ENCODE results near the gene LRP5.

Gene LRP5

DNA sequence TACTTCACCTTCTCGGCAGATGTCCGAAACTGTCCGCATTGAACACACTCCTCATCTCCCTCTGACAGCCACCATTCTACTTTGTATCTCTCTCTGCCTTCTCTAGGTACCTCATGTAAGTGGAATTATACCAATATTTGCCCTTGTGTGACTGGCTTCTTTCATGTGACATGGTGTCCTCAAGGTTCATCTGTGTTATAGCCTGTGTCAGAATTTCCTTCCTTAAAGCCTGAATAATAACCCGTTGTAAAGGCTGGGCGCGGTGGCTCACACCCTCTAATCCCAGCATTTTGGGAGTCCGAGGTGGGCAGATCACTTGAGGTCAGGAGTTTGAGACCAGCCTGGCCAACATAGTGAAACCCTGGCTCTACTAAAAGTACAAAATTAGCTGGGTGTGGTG, 107.8 kb downstream of the LRP5 start:
- Histone ChIP-seq H3K79me2 (ENCODE audit: insufficient read depth, low read length) (no peaks in the 10 kb centered on the region), H3K4me3 (ENCODE audit: insufficient read depth, low read length, poor library complexity, severe bottlenecking) (no peak overlapping the region), H3K4me2 (ENCODE audit: low read depth, low read length, poor library complexity, severe bottlenecking) (no peak overlapping the region), H3K9me2 (replicated peaks; ENCODE audit: insufficient read depth, low read length) (no peaks in the 10 kb centered on the region), H2AFZ (ENCODE audit: low read depth, low read length, severe bottlenecking) (no peak overlapping the region), H3K27me3 (ENCODE audit: low read length) (no peaks in the 10 kb centered on the region), H3F3A (ENCODE audit: insufficient read depth) (no peaks in the 10 kb centered on the region), H3K9me3 (ENCODE audit: insufficient read depth, low read length) (no peaks in the 10 kb centered on the region), H4K20me1 (ENCODE audit: low read depth, low read length) (no peaks in the 10 kb centered on the region), H3K36me3 (ENCODE audit: low read length) (no peaks in the 10 kb centered on the region), H3K9ac (ENCODE audit: low read length) (no peak overlapping the region), H3K27ac (ENCODE audit: low read depth, low read length) (no peak overlapping the region)
- TF ChIP-seq, protein P1, sequence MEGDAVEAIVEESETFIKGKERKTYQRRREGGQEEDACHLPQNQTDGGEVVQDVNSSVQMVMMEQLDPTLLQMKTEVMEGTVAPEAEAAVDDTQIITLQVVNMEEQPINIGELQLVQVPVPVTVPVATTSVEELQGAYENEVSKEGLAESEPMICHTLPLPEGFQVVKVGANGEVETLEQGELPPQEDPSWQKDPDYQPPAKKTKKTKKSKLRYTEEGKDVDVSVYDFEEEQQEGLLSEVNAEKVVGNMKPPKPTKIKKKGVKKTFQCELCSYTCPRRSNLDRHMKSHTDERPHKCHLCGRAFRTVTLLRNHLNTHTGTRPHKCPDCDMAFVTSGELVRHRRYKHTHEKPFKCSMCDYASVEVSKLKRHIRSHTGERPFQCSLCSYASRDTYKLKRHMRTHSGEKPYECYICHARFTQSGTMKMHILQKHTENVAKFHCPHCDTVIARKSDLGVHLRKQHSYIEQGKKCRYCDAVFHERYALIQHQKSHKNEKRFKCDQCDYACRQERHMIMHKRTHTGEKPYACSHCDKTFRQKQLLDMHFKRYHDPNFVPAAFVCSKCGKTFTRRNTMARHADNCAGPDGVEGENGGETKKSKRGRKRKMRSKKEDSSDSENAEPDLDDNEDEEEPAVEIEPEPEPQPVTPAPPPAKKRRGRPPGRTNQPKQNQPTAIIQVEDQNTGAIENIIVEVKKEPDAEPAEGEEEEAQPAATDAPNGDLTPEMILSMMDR (IDR thresholded peaks at IDR 0.05; ENCODE audit: insufficient read depth, low read length, poor library complexity, severe bottlenecking), result no peak
- TF ChIP-seq EZH2phosphoT487 (conservative IDR thresholded peaks at IDR 0.05; ENCODE audit: low read length), result no peak

DNA sequence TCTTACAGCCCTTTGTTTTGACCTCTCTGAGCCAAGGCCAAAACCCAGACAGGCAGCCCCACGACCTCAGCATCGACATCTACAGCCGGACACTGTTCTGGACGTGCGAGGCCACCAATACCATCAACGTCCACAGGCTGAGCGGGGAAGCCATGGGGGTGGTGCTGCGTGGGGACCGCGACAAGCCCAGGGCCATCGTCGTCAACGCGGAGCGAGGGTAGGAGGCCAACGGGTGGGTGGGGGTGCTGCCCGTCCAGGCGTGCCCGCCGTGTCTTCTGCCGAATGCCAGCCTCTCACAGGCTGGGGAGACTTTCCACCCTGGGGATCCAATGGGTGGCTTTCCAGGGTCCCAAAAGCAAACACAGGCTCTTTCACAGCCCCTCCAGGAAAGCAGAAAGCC, 111.1 kb downstream of the LRP5 start:
- Histone ChIP-seq H3K79me2 (ENCODE audit: insufficient read depth, low read length) (no peaks in the 10 kb centered on the region), H3K27ac (ENCODE audit: low read depth, low read length) (no peak overlapping the region), H4K20me1 (ENCODE audit: low read depth, low read length) (no peaks in the 10 kb centered on the region), H3K4me2 (ENCODE audit: low read depth, low read length, poor library complexity, severe bottlenecking) (no peak overlapping the region), H3K9ac (ENCODE audit: low read length) (no peak overlapping the region), H3K9me2 (replicated peaks; ENCODE audit: insufficient read depth, low read length) (no peaks in the 10 kb centered on the region), H3K9me3 (ENCODE audit: insufficient read depth, low read length) (no peaks in the 10 kb centered on the region), H3K36me3 (ENCODE audit: low read length) (no peaks in the 10 kb centered on the region), H3K27me3 (ENCODE audit: low read length) (no peaks in the 10 kb centered on the region), H2AFZ (ENCODE audit: low read depth, low read length, severe bottlenecking) (no peak overlapping the region), H3K4me3 (ENCODE audit: insufficient read depth, low read length, poor library complexity, severe bottlenecking) (no peak overlapping the region), H3F3A (ENCODE audit: insufficient read depth) (no peaks in the 10 kb centered on the region)
- TF ChIP-seq, protein P1 (IDR thresholded peaks at IDR 0.05; ENCODE audit: insufficient read depth, low read length, poor library complexity, severe bottlenecking), result no peak
- no peak for TF ChIP-seq EZH2phosphoT487 (conservative IDR thresholded peaks at IDR 0.05; ENCODE audit: low read length)

DNA sequence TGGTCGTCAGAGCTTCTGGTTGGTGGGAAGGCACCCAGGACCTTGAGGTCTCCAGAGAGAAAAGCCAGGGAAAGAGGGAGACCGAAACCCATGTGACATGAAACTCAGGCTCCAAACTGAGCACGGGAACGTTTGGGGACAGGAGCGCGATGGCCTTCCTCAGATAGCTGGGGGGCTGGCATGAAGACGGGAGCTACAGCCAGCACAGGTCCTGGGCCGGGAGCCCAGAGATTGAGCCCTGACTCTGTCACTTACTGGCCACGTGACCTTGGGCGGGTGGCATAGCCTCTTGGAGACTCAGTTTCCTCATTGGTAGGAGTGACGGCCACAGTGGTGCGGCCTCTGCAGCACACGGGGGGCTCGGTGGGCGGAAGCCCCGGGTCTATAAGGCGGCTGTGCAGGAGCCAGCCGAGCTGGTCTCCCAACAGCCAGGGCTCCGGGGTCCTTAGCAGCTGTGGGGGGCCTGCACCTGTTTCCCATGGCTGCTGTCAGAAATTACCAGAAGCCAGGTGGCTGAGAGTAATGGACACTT, 111.8 kb downstream of the LRP5 start:
- H3K36me3 ChIP-seq (ENCODE audit: low read length), result no peaks in the 10 kb centered on the region
- TF ChIP-seq, protein P1 (IDR thresholded peaks at IDR 0.05; ENCODE audit: insufficient read depth, low read length, poor library complexity, severe bottlenecking), result no peak
- TF ChIP-seq EZH2phosphoT487 (conservative IDR thresholded peaks at IDR 0.05; ENCODE audit: low read length), result no peak

More for the DNA sequence above, 111.8 kb downstream of the LRP5 start:
- H3K9ac ChIP-seq (ENCODE audit: low read length), result no peak overlapping the region
- no peaks in the 10 kb centered on the region for H3F3A ChIP-seq (ENCODE audit: insufficient read depth)
- H2AFZ ChIP-seq (ENCODE audit: low read depth, low read length, severe bottlenecking), result no peak overlapping the region
- no peak overlapping the region for H3K4me3 ChIP-seq (ENCODE audit: insufficient read depth, low read length, poor library complexity, severe bottlenecking)
- H3K27ac ChIP-seq (ENCODE audit: low read depth, low read length), result no peak overlapping the region
- H3K9me2 ChIP-seq (replicated peaks; ENCODE audit: insufficient read depth, low read length), result no peaks in the 10 kb centered on the region
- no peaks in the 10 kb centered on the region for H3K9me3 ChIP-seq (ENCODE audit: insufficient read depth, low read length)
- no peaks in the 10 kb centered on the region for H3K27me3 ChIP-seq (ENCODE audit: low read length)
- H4K20me1 ChIP-seq (ENCODE audit: low read depth, low read length), result no peaks in the 10 kb centered on the region
- no peaks in the 10 kb centered on the region for H3K79me2 ChIP-seq (ENCODE audit: insufficient read depth, low read length)
- H3K4me2 ChIP-seq (ENCODE audit: low read depth, low read length, poor library complexity, severe bottlenecking), result no peak overlapping the region
